Non-pigmented ciliary epithelial cell (primary cell): ENCODE measurements around the gene GOLGA6L10.
"Not testable (repeated sequence)": the region's sequence is repeated elsewhere in the genome, so short reads cannot be mapped to it uniquely, and the experiment has no call there.

Experiments used
- DNase-seq: peaks from one replicate; pipeline ENCODE4 v3.0.0-alpha.2; 2010; ENCODE audit warnings: low read depth

The GOLGA6L10 gene

DNA sequence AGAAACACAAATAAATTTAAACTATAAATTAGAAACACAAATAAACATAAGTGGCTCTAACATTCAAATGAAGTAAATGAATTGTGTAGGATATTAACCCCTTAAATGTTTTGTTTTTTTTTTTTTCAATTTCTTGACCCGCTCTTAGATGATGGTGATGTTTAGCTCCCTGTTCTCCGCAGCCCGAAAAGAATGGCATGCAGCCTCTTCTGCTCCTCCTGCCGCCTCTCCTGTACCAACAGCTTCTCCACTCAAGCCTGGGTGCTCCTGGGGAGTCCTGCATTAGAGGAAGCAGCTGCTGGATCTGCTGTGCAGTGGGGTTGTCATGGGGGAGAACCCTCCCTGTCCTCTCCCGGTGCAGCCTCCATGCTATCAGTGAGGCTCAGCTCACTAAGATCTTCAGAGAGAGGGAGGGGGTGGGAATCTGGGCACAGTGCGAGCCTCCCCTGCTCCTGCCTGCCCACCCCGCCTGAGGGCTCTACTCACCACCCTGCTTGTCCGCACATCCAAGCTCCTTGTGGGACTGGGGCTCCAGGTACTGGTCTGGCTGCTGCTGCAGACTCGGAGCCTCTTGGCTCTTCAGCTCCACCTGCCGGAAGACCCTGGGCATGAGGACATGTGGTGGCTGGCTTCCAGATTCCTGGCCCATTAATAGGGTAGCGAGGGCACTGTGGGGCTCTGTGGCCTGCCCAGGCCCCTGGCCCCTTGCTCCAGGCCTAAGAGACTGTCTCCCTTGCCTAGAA lies 6.5 kb downstream of the GOLGA6L10 start:
- not testable (repeated sequence) for DNase-seq

GRCh38 chr15:82338573-82338972 lies 10.7 kb downstream of the GOLGA6L10 start:
- DNase-seq, result not testable (repeated sequence)

DNA sequence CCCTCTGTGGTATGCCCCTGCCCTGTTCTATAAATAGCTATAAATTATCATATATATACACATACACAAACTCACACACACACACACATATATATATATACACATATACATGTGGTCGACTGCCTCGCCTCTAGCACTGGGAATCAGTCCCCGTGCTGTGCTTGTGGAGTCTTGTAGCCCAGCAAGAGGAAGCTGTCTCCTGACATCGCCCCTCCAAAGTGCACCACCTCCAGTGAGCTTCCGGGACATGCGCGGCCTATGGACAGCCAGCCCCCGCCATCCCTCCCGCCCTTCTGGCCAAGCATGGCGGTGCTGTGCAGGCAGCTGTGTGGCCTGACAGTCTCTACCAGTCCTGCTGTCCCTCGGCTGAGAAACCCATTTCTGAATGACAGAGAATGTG lies 11.2 kb downstream of the GOLGA6L10 start:
- not testable (repeated sequence) for DNase-seq

- not testable (repeated sequence) for DNase-seq
These were observed 12.2 kb downstream of the GOLGA6L10 start for GRCh38 chr15:82337051-82337450.

- peak; percentile 5 for DNase-seq
These were observed 13.1 kb downstream of the GOLGA6L10 start for GRCh38 chr15:82336180-82336647.

- DNase-seq, result not testable (repeated sequence)
These were observed 14.3 kb downstream of the GOLGA6L10 start for GRCh38 chr15:82335006-82335405.

- not testable (repeated sequence) for DNase-seq
These were observed 14.7 kb downstream of the GOLGA6L10 start for GRCh38 chr15:82334554-82334932.

GRCh38 chr15:82333603-82334553 lies 15.4 kb downstream of the GOLGA6L10 start:
- not testable (repeated sequence) for DNase-seq

- DNase-seq, result not testable (repeated sequence)
These were observed 16.3 kb downstream of the GOLGA6L10 start for GRCh38 chr15:82332711-82333602.

- DNase-seq, result not testable (repeated sequence)
These were observed 17.5 kb downstream of the GOLGA6L10 start for GRCh38 chr15:82331576-82332304.

DNA sequence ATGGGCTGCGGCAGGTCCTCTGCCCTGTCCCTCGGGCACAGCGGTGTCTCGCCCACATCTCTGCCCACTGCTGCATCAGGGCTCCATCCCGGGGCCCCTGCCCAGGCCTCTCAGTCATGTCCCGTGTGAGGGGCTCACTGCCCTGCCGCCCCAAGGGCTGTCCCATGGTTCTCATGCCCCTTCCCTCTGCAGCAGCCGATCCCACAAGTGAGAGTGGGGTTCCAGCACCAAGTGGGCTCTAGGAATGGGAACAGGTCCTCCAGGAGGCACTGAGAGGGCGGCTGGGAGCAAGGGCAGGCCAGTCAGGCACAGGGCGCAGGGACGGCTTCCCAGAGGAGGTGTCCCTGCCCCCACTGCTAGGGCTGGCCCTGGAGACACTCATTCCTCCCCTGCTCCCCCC lies 18.4 kb downstream of the GOLGA6L10 start:
- DNase-seq, result not testable (repeated sequence)

- DNase-seq, result not testable (repeated sequence)
These were observed 20.2 kb downstream of the GOLGA6L10 start for GRCh38 chr15:82329039-82329438.

GRCh38 chr15:82327372-82327771 lies 21.9 kb downstream of the GOLGA6L10 start:
- not testable (repeated sequence) for DNase-seq

- not testable (repeated sequence) for DNase-seq
These were observed 22.4 kb downstream of the GOLGA6L10 start for GRCh38 chr15:82326896-82327295.

- DNase-seq, result not testable (repeated sequence)
These were observed 23.6 kb downstream of the GOLGA6L10 start for GRCh38 chr15:82325646-82326045.

GRCh38 chr15:82324831-82325230 lies 24.4 kb downstream of the GOLGA6L10 start:
- not testable (repeated sequence) for DNase-seq

DNA sequence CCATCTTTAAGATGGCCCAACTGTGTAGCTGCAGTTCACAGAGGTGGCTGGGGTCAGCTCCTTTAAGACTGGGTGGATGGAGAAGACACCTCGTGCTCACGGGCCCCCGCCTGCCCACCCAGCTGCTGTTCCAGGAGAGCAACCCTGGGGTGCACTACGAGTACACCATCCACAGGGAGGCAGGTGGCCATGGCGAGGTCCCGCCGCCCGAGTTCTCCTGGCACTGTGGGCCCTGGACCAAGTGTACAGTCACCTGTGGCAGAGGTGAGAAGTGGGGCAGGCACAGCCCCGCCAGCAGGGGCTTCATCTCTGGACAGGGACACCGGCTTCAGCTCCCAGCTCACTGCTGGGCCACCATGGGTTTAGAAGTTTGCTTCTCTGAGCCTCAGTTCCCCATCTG lies 26.8 kb downstream of the GOLGA6L10 start:
- DNase-seq, result not testable (repeated sequence)

DNA sequence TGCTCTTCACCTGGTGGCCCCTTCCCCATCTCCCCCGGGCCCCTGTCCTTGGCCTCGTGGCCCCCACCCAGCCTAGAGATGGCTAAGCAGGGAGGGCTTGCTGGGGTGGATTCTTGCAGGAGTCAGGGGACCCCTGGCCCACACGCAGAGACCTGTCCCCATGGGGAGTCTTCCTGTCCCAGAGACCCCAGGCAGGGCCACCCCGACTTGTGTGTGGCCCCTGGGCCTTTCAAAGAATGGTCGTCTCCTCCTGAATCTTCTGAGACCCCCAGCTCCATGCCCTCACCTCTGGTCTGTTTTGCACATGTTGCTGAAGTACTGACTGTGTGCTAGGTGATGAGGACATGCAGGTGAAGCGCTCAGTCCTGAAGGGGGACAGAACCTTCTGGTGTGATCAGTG lies 28.4 kb downstream of the GOLGA6L10 start:
- DNase-seq, result not testable (repeated sequence)

DNA sequence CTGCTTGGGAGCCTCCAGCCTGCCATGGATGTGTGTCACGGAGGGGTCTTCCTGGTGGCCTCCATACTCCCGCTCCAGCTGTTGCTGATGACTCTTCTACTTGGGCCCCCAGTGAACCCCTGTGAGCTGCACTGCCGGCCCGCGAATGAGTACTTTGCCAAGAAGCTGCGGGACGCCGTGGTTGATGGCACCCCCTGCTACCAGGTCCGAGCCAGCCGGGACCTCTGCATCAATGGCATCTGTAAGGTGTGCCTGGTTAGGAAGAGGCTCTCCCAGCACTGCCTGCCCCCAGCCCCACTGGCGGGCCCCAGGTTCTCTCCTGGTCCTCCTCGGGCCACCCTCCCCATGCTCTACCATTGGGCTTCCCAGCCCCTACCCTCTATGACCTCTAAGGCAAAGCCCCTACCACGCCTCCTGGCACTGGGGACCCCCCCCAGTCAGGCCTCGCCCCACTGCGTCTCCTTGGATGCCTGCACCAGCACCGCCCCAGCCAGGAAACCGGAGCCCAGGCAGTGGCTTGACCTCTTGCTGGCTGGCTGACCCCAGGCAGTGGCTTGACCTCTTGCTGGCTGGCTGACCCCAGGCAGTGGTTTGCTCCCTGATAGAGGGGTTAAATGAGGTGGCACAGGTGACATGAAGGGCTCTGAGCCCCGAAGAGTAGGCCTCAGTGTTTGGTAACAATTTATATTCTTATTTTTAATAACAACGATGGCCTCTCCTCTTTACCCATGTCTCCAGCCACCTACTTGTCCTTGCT lies 29.6 kb downstream of the GOLGA6L10 start:
- DNase-seq, result not testable (repeated sequence)

DNA sequence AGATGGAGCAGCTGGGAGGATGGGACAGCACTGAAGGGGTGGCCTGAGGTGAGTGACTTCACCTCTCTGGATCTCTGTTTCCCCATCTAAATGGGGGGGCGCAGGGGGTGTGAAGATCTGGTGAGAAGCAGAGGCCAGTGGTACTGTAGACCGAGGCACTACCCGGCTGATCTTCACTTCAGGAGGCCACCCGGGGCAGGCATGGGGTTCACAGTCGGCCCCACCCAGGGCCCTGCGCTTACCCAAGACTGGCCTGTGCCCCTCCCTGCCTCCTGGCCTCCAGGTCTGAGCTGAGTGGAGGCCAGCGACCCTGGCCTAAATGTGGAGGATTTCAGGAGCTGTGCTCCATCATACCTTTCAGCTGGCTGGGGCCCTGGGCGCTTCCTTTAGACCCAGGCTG lies 31.0 kb downstream of the GOLGA6L10 start:
- not testable (repeated sequence) for DNase-seq
